ENCODE measurements around the gene HECTD3.

HECTD3 gene

DNA sequence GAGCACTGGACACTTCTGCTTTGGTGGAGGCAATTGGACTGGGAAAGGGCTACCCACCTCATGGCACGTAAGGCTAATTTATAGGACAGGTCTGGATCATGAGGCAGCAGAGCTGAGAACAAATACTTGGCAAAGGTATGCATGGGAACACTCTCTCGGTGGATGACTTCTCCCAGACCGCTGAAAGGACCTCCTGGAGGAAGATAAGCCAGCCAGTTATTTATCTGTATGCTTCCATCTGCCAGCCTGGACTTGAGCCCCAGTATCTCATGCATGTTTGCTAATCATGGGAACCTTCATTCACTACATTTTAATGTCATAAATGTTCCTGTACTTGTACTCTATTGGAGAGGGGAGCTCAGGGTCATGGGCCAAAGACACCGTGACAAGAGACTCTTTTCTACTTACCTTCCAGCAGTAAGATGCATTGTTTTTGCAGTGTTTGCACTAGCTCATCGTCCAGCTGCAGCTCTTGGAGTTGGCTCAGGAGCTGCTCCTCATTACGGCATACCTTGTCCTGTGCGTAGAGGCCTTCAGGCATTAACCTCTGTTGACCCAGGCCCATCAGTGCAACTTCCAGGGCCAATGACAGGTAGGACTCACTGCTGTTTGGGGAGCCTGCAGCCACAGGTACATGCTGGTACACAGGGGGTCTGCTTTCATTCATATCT, 24.6 kb upstream of the HECTD3 start:
- no peaks in the 10 kb centered on the region for H3K9me3 ChIP-seq (ENCODE audit: control insufficient read depth, low read length)
- H3K4me3 ChIP-seq (ENCODE audit: low read length), result no peak overlapping the region
- no peak overlapping the region for H3K9ac ChIP-seq (ENCODE audit: low read length)
- H3K36me3 ChIP-seq (ENCODE audit: control insufficient read depth, insufficient read depth, low read length, severe bottlenecking), result no peaks in the 10 kb centered on the region
- H3K4me1 ChIP-seq (ENCODE audit: control insufficient read depth, insufficient read depth, low read length), result no peaks in the 10 kb centered on the region
- DNase-seq (ENCODE audit: low read depth), result no peak
- no peaks in the 10 kb centered on the region for H3K27me3 ChIP-seq (replicated peaks; ENCODE audit: control insufficient read depth, insufficient read depth, low read length)

DNA sequence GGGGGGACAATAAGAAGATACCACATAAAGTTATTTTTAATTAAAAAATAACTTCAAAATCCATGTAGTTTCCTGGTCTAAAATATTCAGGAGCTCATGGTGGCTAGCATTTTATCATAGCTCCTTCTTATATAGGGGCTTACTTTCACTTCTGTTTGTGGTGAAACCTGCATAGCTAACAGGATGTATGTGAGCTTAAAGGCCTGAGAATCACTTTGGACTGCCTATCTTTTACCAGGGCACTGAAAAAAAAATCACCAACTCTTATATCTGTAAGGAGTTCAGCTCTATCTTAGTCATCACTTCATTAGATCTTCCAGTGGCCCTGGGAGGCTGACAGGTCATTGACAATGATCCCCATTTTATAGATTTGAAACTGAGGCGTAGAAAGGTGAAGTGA, 22.2 kb upstream of the HECTD3 start:
- Histone ChIP-seq H3K4me1 (ENCODE audit: control insufficient read depth, insufficient read depth, low read length) (no peaks in the 10 kb centered on the region), H3K9ac (ENCODE audit: low read length) (no peak overlapping the region), H3K9me3 (ENCODE audit: control insufficient read depth, low read length) (no peaks in the 10 kb centered on the region), H3K36me3 (ENCODE audit: control insufficient read depth, insufficient read depth, low read length, severe bottlenecking) (no peaks in the 10 kb centered on the region), H3K27me3 (replicated peaks; ENCODE audit: control insufficient read depth, insufficient read depth, low read length) (no peaks in the 10 kb centered on the region), H3K4me3 (ENCODE audit: low read length) (no peak overlapping the region)
- no peak for DNase-seq (ENCODE audit: low read depth)

DNA sequence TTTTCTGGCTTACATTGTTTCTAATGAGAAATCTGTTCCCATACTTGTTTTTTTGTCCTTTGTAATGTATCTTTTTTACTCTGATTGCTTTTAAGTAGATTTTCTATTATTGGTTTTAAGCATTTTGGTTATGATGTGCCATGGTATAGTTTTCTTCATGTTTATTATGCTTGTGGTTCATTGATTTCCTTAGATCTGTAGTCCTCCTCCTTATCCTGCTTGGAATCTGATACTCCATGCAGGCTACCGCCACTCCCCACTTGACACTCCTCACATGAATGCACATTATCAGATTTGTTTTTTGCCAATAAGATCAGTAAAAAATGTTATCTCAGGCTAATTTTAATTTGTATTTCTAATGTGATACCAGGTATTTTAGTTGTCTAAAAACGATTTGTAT, 21.7 kb upstream of the HECTD3 start:
- no peaks in the 10 kb centered on the region for H3K27me3 ChIP-seq (replicated peaks; ENCODE audit: control insufficient read depth, insufficient read depth, low read length)
- H3K9me3 ChIP-seq (ENCODE audit: control insufficient read depth, low read length), result no peaks in the 10 kb centered on the region
- no peak overlapping the region for H3K9ac ChIP-seq (ENCODE audit: low read length)
- H3K36me3 ChIP-seq (ENCODE audit: control insufficient read depth, insufficient read depth, low read length, severe bottlenecking), result no peaks in the 10 kb centered on the region
- no peaks in the 10 kb centered on the region for H3K4me1 ChIP-seq (ENCODE audit: control insufficient read depth, insufficient read depth, low read length)
- no peak for DNase-seq (ENCODE audit: low read depth)
- H3K4me3 ChIP-seq (ENCODE audit: low read length), result no peak overlapping the region

DNA sequence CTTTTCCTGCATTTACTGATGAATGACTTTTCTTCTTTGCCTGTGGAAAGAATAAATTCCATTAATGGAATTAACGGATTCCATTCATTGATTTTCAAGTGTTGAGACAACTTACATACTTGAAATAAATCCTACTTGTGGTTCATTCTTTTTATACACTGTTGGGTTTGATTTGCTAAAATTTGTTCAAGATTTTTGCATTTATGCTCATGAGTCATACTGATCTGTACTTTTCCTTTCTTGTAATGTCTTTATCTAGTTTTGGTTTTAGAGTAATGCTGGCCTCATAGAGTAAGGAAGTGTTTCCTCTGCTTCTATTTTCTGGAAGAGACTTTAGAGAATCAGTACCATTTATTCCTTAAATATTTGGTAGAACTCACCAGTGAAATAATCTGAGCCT, 15.3 kb upstream of the HECTD3 start:
- Histone ChIP-seq H3K4me1 (ENCODE audit: control insufficient read depth, insufficient read depth, low read length) (no peaks in the 10 kb centered on the region), H3K9ac (ENCODE audit: low read length) (no peak overlapping the region), H3K36me3 (ENCODE audit: control insufficient read depth, insufficient read depth, low read length, severe bottlenecking) (no peaks in the 10 kb centered on the region), H3K27me3 (replicated peaks; ENCODE audit: control insufficient read depth, insufficient read depth, low read length) (no peaks in the 10 kb centered on the region), H3K4me3 (ENCODE audit: low read length) (no peak overlapping the region), H3K9me3 (ENCODE audit: control insufficient read depth, low read length) (no peaks in the 10 kb centered on the region)
- DNase-seq (ENCODE audit: low read depth), result peak; percentile 37

DNA sequence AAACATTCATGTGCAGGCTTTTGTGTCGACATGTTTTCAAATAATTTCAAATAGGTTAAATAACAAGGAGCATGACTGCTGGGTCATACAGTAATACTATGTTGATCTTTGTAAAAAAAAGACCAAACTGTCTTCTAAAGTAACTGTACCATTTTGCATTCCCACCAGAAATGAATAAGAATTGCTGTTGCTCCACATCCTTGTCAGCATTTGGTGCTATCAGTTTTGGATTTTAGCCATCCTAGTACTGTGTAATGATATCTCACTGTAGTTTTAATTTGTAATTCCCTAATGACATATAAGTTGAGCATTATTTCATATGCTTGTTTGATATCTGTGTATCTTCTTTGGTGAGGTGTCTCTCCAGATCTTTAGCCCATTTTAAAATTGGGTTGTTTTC, 12.5 kb upstream of the HECTD3 start:
- no peak for DNase-seq (ENCODE audit: low read depth)
- no peak overlapping the region for H3K9ac ChIP-seq (ENCODE audit: low read length)
- no peaks in the 10 kb centered on the region for H3K27me3 ChIP-seq (replicated peaks; ENCODE audit: control insufficient read depth, insufficient read depth, low read length)
- no peaks in the 10 kb centered on the region for H3K4me1 ChIP-seq (ENCODE audit: control insufficient read depth, insufficient read depth, low read length)
- no peaks in the 10 kb centered on the region for H3K36me3 ChIP-seq (ENCODE audit: control insufficient read depth, insufficient read depth, low read length, severe bottlenecking)
- H3K4me3 ChIP-seq (ENCODE audit: low read length), result no peak overlapping the region
- no peaks in the 10 kb centered on the region for H3K9me3 ChIP-seq (ENCODE audit: control insufficient read depth, low read length)

DNA sequence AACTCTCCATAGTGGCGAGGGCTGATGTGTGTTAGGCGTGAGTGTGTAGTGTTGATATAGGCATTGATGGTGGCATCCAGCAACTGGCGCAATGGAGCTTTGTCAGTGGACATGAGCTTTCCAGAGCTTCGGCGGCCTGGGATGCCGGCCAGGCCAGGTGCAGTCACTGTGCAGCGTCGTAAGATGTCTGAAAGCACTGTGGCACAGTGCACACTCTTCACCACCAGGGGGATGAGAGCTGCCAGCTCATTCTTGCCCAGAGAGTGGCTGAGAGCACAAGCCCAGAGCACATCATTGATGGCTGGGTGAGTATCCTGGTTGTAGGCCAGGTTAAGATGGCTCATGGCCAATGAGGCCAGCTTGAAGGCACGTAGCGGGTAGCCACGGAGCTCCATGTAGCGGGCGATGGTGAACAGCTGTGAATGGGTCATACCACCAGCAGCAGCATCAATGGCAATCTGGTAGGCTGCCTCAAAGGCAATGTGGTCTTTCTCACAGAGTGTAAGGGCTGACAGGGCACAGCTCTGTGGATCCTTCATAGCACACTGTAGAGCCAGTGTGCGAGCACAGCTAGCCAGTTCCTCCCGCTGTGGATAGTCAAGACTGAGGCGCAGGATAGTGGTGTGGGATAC, 7.6 kb upstream of the HECTD3 start:
- Histone ChIP-seq H3K9ac (ENCODE audit: low read length) (no peak overlapping the region), H3K27me3 (replicated peaks; ENCODE audit: control insufficient read depth, insufficient read depth, low read length) (no peaks in the 10 kb centered on the region), H3K4me1 (ENCODE audit: control insufficient read depth, insufficient read depth, low read length) (peaks cover 5% of the 10 kb centered on the region), H3K4me3 (ENCODE audit: low read length) (no peak overlapping the region), H3K36me3 (ENCODE audit: control insufficient read depth, insufficient read depth, low read length, severe bottlenecking) (peaks cover 12% of the 10 kb centered on the region), H3K9me3 (ENCODE audit: control insufficient read depth, low read length) (no peaks in the 10 kb centered on the region)
- DNase-seq (ENCODE audit: low read depth), result peak; percentile 69

DNA sequence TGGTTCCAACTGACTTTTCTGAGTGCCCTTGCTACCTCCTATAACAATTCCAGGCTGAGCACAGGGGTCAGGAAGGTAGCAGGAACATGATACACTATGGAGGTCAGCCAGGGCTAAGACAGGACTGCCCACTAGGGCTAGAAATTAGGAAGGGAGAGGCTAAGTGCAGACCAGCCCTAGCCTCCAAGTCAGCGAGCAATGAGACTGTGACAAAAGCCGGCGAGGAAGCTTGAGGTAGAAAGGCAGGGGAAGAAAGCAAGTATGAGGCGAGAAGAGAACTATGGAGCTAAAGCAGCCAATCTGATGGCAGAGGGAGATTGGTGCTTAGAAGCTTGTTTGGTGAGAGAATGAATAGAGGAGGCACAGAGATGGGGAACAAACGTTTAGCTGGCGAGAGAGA, 5.6 kb upstream of the HECTD3 start:
- no peak for DNase-seq (ENCODE audit: low read depth)
- Histone ChIP-seq H3K4me3 (ENCODE audit: low read length) (no peak overlapping the region), H3K4me1 (ENCODE audit: control insufficient read depth, insufficient read depth, low read length) (peaks cover 14% of the 10 kb centered on the region)

DNA sequence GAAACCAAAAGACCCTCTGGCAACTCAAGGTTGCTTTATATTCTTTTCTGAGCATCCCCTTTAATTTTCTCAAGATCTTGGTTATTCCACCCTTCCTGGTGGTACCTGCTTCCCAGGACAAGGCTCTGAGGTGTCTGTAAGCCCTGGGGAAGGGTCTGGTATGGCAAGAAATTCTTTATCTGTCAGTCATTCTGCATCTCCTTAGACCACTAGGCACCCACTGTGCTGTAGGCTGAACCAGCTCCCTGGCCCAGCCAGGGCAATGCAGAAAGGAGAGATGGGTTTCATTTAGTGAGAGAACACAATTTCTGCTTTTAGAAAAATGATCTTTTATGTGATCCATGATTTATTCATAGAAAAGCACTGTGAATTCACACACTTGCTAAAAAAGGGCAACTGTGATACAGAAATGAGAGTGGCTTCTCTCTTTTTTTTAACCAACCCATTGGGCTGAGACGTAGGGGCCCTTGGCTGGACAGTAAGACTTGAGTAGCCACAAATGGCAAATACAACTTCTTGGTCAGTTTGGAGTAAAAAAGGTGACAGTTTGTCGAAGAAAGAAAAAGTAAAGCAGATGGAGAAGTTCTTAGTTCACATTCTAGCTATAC, 5.1 kb upstream of the HECTD3 start:
- Histone ChIP-seq H3K9me3 (ENCODE audit: control insufficient read depth, low read length) (no peaks in the 10 kb centered on the region), H3K27me3 (replicated peaks; ENCODE audit: control insufficient read depth, insufficient read depth, low read length) (no peaks in the 10 kb centered on the region), H3K4me3 (ENCODE audit: low read length) (no peak overlapping the region), H3K4me1 (ENCODE audit: control insufficient read depth, insufficient read depth, low read length) (peaks cover 19% of the 10 kb centered on the region), H3K9ac (ENCODE audit: low read length) (no peak overlapping the region), H3K36me3 (ENCODE audit: control insufficient read depth, insufficient read depth, low read length, severe bottlenecking) (peaks cover 15% of the 10 kb centered on the region)
- DNase-seq (ENCODE audit: low read depth), result no peak

More for the DNA sequence above, 5.6 kb upstream of the HECTD3 start:
- Histone ChIP-seq H3K36me3 (ENCODE audit: control insufficient read depth, insufficient read depth, low read length, severe bottlenecking) (peaks cover 15% of the 10 kb centered on the region), H3K9me3 (ENCODE audit: control insufficient read depth, low read length) (no peaks in the 10 kb centered on the region), H3K27me3 (replicated peaks; ENCODE audit: control insufficient read depth, insufficient read depth, low read length) (no peaks in the 10 kb centered on the region), H3K9ac (ENCODE audit: low read length) (no peak overlapping the region)

DNA sequence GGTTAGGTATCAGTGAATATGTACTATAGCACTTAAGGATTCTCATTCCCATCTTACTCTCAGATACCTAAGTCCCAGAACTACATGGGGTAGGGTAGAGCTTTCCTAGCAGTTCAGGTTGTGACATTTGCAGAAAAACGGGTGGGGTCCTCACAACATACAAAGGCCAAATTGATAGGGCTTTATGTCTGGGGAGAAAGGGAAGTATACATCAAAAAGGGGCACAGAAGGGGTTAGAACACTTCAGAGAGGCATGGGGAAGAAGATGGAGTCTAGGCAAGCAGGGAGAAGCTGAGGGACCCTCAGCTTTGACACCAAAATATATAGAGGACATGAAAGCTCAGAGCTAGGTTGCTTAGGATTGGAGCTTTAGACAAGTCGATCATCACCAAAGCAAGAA, 4.6 kb upstream of the HECTD3 start:
- H3K4me1 ChIP-seq (ENCODE audit: control insufficient read depth, insufficient read depth, low read length), result peaks cover 19% of the 10 kb centered on the region
- peaks cover 15% of the 10 kb centered on the region for H3K36me3 ChIP-seq (ENCODE audit: control insufficient read depth, insufficient read depth, low read length, severe bottlenecking)
- no peak overlapping the region for H3K4me3 ChIP-seq (ENCODE audit: low read length)
- no peak for DNase-seq (ENCODE audit: low read depth)
- no peak overlapping the region for H3K9ac ChIP-seq (ENCODE audit: low read length)
- no peaks in the 10 kb centered on the region for H3K27me3 ChIP-seq (replicated peaks; ENCODE audit: control insufficient read depth, insufficient read depth, low read length)
- H3K9me3 ChIP-seq (ENCODE audit: control insufficient read depth, low read length), result no peaks in the 10 kb centered on the region

DNA sequence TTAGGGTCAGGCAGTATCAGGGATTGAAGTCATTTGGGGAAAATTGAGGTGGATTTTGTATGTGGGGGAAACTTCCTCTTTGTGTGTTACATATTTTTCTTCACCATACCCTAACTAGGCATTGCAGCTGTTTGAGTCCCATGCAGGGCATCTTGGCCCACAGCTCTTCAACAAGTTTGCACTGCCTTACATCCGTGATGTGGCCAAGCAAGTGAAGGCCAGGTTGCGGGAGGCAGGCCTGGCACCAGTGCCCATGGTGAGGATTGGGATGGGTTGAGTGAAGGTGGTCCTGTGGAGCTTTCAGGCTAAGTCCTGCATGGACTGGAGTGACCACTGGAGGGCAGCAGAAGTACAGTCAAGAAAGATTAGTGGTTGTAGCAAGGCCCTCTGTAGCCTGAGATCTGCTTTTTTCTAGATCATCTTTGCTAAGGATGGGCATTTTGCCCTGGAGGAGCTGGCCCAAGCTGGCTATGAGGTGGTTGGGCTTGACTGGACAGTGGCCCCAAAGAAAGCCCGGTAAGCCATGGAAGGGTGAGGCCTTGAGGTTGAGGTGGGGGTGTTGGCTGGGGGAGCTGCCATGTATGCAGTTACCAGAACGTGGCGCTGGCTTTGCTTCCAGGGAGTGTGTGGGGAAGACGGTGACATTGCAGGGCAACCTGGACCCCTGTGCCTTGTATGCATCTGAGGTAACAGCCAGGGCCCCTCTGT, 3.4 kb upstream of the HECTD3 start:
- H3K4me1 ChIP-seq (ENCODE audit: control insufficient read depth, insufficient read depth, low read length), result peaks cover 27% of the 10 kb centered on the region
- H3K4me3 ChIP-seq (ENCODE audit: low read length), result no peak overlapping the region
- no peaks in the 10 kb centered on the region for H3K27me3 ChIP-seq (replicated peaks; ENCODE audit: control insufficient read depth, insufficient read depth, low read length)
- H3K9me3 ChIP-seq (ENCODE audit: control insufficient read depth, low read length), result no peaks in the 10 kb centered on the region
- DNase-seq (ENCODE audit: low read depth), result peak; percentile 93
- H3K36me3 ChIP-seq (ENCODE audit: control insufficient read depth, insufficient read depth, low read length, severe bottlenecking), result peaks cover 17% of the 10 kb centered on the region
- H3K9ac ChIP-seq (ENCODE audit: low read length), result peak overlapping the region; percentile 42

DNA sequence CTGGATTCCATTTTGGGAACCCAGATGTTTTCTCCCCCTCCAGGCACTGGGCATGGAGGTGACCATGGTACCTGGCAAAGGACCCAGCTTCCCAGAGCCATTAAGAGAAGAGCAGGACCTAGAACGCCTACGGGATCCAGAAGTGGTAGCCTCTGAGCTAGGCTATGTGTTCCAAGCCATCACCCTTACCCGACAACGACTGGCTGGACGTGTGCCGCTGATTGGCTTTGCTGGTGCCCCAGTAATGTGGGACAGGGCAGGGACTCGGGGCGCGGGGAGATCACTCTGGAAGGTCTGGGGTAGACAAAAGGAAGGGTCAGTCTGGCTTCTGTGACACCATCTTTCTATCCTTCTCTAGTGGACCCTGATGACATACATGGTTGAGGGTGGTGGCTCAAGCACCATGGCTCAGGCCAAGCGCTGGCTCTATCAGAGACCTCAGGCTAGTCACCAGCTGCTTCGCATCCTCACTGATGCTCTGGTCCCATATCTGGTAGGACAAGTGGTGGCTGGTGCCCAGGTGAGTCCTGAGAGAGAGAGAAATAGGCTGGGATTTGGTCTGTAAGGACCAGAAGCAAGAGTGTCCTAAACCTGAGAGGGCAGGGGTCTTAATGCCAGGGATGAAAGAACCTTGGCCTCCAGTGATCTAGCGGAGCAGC, 2.6 kb upstream of the HECTD3 start:
- H3K9me3 ChIP-seq (ENCODE audit: control insufficient read depth, low read length), result no peaks in the 10 kb centered on the region
- peaks cover 30% of the 10 kb centered on the region for H3K4me1 ChIP-seq (ENCODE audit: control insufficient read depth, insufficient read depth, low read length)
- H3K27me3 ChIP-seq (replicated peaks; ENCODE audit: control insufficient read depth, insufficient read depth, low read length), result no peaks in the 10 kb centered on the region
- H3K4me3 ChIP-seq (ENCODE audit: low read length), result no peak overlapping the region
- H3K9ac ChIP-seq (ENCODE audit: low read length), result peak overlapping the region; percentile 90
- peaks cover 25% of the 10 kb centered on the region for H3K36me3 ChIP-seq (ENCODE audit: control insufficient read depth, insufficient read depth, low read length, severe bottlenecking)
- DNase-seq (ENCODE audit: low read depth), result no peak

Data from adipocyte (in vitro differentiated cells).